Ramos (cell line): ENCODE results near the gene ORC2.

ENCODE experiments used
- in situ Hi-C: fragments of 300-500 bp; cut with MboI; formaldehyde crosslinking; loops from one replicate; pipeline ENCODE4 v1.14.3; 2022; ENCODE audit warnings: low sequenced_read_pairs; ENCODE audit not compliant: unreplicated experiment

ORC2 gene

DNA sequence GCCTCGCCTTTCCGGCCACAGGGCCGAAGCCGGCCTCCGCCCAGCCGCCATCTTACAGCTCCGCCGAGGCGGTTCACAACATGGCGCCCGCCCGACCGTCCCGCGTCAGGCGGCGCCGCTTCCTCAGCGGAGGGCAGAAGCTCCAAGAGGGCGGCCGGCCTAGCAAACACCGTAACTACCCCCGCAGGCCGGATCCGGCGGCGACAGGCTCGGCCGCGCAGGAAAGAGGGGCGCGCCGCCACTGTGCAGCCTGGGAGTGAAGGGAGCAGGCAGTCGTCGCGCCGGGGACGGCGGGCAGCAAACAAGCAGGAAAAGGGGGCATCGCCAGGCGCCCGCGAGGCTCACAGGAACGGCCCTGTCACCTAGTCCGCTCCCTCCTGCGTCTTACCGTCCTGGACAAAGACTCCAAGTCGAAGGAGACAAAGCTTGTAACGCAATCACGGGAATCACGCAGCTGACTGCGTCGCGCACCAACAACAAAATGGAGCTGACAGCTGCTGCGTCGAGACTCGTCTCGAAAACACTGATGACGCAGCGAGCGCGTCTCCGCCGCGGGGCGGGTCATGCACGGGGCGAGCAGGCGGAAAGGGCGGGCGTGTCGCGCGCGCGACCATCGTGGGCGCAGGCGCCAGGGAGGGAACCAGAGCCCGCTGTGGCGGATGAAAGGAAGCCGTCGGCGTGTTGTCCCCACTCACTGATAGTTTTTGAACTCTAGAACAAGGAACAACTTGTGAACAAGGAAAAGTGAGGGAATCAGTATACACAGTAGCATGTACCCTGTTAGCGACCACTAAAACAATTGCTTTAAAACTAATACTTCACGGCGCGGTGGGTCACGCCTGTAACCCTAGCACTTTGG is 99.1 kb downstream of the ORC2 start, which contains the start of gene CLK1:
Gene CLK1, minus strand, starts transcription at position 483 of the 859 bp plus-strand sequence. CDS start 2,796 bp downstream, outside the sequence.
- in situ Hi-C loops = no loop called here

DNA sequence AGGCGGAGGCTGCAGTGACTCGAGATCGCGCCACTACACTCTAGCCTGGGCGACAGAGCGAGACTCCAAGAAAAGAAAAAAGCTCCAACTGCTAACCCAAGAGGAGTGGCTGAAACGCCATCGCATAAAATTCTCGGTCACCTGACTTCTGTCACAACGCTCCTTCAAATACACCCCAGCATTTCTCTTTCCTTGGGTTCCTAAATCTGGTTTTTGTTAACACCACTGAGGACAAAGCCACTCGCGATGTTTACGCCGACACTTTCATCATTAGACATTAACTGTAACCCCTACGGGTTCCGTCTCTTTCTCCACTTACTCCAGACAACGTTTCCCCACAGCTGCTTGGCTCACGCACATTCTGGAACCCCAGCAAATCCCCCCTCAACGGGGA is 99.7 kb downstream of the ORC2 start:
- in situ Hi-C loops = no loop called here

DNA sequence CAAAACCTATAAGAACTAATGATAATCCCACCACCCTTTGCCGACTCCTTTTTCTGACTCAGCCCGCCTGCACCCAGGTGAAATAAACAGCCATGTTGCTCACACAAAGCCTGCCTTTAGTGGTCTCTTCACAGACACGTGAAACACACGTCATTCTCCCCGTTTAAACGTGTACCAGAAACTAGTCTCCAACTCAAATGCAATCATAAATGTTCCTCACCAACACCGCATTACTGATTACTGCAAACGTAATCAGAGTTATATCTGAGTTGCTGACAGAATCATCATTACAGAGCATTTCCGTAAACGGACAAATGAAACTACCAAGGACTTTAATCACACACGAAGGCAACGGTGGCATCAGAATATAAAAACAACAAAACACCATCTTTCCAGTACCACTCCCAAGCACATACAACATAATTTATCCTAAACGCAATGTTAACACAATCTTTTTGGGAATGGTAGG is 100.9 kb downstream of the ORC2 start:
- in situ Hi-C loops = no loop called here

DNA sequence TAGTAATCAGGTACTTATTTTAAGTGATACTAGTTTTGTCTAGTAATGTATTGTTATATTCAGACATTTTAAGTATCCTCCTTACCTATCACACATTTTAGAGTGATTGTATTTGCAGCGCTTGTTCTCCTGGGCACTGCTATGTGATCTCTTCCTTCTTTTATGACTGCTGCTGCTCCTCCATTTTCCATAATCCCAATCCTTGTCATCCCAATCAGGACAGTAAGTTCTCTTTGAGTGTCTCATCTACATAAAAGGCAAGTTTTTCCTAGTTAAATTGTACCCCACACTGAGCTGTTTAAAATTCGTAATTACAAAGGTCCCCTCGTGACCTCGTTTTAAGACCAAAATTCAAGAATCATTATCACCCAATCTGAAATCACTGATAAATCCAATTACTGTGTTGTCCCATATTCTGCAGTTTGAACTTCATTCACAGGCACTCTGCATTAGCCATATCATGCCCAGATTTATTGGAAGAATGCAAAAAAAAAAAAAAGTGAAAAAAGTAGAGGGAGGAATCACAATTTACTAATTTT is 101.8 kb downstream of the ORC2 start:
- in situ Hi-C loops = no loop called here

DNA sequence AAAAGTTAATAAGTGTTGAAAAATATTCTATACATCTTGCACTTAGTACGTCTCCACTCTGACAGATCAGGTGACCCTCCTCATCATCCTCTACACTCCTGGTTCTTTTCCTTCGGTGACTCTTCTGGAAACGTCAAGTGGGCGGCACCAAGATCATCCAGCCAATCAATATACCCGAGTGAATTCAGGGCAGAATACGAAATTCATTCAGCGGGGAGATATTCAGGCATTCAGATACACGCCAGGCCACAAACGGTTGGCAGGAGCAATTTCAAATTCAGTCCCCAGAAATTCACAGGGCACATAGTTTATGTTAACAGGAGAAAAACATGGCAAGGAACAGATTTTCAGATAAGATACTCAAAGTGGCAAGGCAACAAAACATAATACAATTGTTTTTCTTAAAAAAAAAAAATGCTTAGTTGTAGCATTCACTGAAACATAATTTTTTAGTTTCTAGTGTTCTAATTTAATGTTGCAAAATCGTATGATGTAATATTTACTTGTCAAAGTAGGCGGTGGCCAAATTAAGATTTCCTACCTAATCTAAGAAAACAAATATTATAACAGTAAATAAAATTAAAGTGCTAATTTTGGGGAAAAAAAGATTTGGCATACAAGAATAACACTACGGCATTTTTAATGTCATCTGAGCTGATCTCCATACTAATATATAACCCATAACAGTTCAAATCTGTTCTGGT is 103.2 kb downstream of the ORC2 start:
- in situ Hi-C loops = no loop called here
